Astrocyte (in vitro differentiated cells and primary cell): ENCODE results near the gene GRIP1. TPM values are rescaled to one million over a fixed set of nuclear protein-coding genes. Genes with fewer than 3 reads are reported as not detected.

ENCODE experiments used
- DNase-seq: peaks from one replicate; pipeline ENCODE4 v3.0.0-alpha.2; 2010; ENCODE audit warnings: low read depth
- FAIRE-seq: peaks from 2 replicates; lab custom pipeline; 2011; peaks lifted over from hg19 to GRCh38; lab: Jason Lieb, UNC
- H2AFZ ChIP-seq: 2 replicates; pipeline ENCODE4 v1.6.0; 2012; ENCODE audit warnings: low read depth, low read length, inconsistent platforms
- H3K27ac ChIP-seq: 2 replicates; pipeline ENCODE4 v1.5.1; 2011; ENCODE audit warnings: low read depth, low read length, inconsistent platforms
- H3K27me3 ChIP-seq: 2 replicates; pipeline ENCODE4 v1.6.0; 2011; ENCODE audit warnings: low read length, inconsistent platforms; ENCODE audit not compliant: insufficient read depth
- H3K36me3 ChIP-seq: 2 replicates; pipeline ENCODE4 v1.5.1; 2011; ENCODE audit warnings: low read length, inconsistent platforms; ENCODE audit not compliant: insufficient read depth
- H3K4me1 ChIP-seq: 2 replicates; pipeline ENCODE4 v1.5.1; 2011; ENCODE audit warnings: low read length, inconsistent platforms; ENCODE audit not compliant: insufficient read depth
- H3K4me2 ChIP-seq: 2 replicates; pipeline ENCODE4 v1.6.0; 2012; ENCODE audit warnings: low read length, inconsistent platforms
- H3K4me3 ChIP-seq: 2 replicates; pipeline ENCODE4 v1.5.1; 2011; ENCODE audit warnings: low read depth, mild to moderate bottlenecking, low read length, inconsistent platforms; ENCODE audit not compliant: insufficient read depth
- H3K79me2 ChIP-seq: 2 replicates; pipeline ENCODE4 v1.6.0; 2012; ENCODE audit warnings: mild to moderate bottlenecking, low read length, inconsistent platforms; ENCODE audit not compliant: insufficient read depth
- H3K9ac ChIP-seq: 2 replicates; pipeline ENCODE4 v1.6.0; 2012; ENCODE audit warnings: mild to moderate bottlenecking, low read length, inconsistent platforms
- H3K9me3 ChIP-seq: 2 replicates; pipeline ENCODE4 v1.5.1; 2012; ENCODE audit warnings: low read depth, mild to moderate bottlenecking, low read length, inconsistent platforms; ENCODE audit not compliant: insufficient read depth
- H4K20me1 ChIP-seq: 2 replicates; pipeline ENCODE4 v1.6.0; 2012; ENCODE audit warnings: low read length, inconsistent platforms; ENCODE audit not compliant: insufficient read depth
- H3K27ac Mint-ChIP-seq: one replicate; pipeline ENCODE4 v1.8.0; 2021; ENCODE audit warnings: mild to moderate bottlenecking, mixed read lengths; ENCODE audit not compliant: unreplicated experiment
- H3K27me3 Mint-ChIP-seq: one replicate; pipeline ENCODE4 v1.8.0; 2021; ENCODE audit warnings: low read depth, mixed read lengths; ENCODE audit not compliant: unreplicated experiment
- H3K36me3 Mint-ChIP-seq: one replicate; pipeline ENCODE4 v1.8.0; 2021; ENCODE audit warnings: low read depth, mixed read lengths; ENCODE audit not compliant: unreplicated experiment
- H3K4me1 Mint-ChIP-seq: one replicate; pipeline ENCODE4 v1.8.0; 2021; ENCODE audit warnings: low read depth, mixed read lengths; ENCODE audit not compliant: unreplicated experiment
- H3K4me3 Mint-ChIP-seq: one replicate; pipeline ENCODE4 v1.8.0; 2021; ENCODE audit warnings: mild to moderate bottlenecking, moderate library complexity, mixed read lengths; ENCODE audit not compliant: unreplicated experiment
- H3K9me3 Mint-ChIP-seq: one replicate; pipeline ENCODE4 v1.8.0; 2021; ENCODE audit warnings: mild to moderate bottlenecking, mixed read lengths; ENCODE audit not compliant: unreplicated experiment
- EZH2 ChIP-seq: IDR thresholded peaks from 2 replicates; pipeline ENCODE4 v1.6.1; 2012; ENCODE audit warnings: mild to moderate bottlenecking, low read length, inconsistent platforms; ENCODE audit not compliant: insufficient read depth
- total RNA-seq: library from RNA; stranded (reverse); gene quantifications from 2 replicates; pipeline ENCODE4 v1.2.1, GENCODE V29; 2021
- TF ChIP-seq, protein P1 (sequence below): IDR thresholded peaks from 2 replicates; pipeline ENCODE4 v1.5.1; 2011; ENCODE audit warnings: low read depth, mild to moderate bottlenecking, inconsistent platforms, low read length, moderate library complexity; ENCODE audit not compliant: insufficient read depth

The GRIP1 gene
- total RNA-seq, 1 donor from 2014 or later: 16.7 TPM

DNA sequence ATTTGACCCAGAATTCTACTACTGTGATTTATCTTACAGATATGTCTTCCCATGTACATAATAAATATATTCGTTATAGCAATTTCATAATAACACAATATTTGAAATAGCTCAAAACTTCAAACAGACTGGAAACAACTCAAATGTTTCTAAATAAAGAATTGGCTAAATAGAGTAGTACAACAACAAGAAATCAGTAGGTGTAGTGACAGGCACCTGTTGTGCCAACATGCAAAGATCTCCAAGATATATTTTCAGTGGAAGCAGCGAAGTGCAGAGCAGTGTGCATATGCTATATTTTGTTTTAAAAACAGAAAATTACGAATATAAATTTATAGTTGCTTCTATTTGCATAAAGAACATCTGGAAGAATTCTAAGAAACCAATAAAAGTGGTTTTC, 60.9 kb downstream of the GRIP1 start:
- Histone ChIP-seq H3K79me2 (no peaks in the 10 kb centered on the region), H4K20me1 (no peaks in the 10 kb centered on the region), H3K27ac (no peak overlapping the region), H2AFZ (no peak overlapping the region), H3K4me3 (no peak overlapping the region), H3K4me2 (no peak overlapping the region), H3K27me3 (no peaks in the 10 kb centered on the region), H3K36me3 (no peaks in the 10 kb centered on the region), H3K4me1 (no peaks in the 10 kb centered on the region), H3K9ac (no peak overlapping the region), H3K9me3 (no peaks in the 10 kb centered on the region)
- no peaks in the 10 kb centered on the region for H3K36me3 Mint-ChIP-seq
- no peaks in the 10 kb centered on the region for H3K9me3 Mint-ChIP-seq
- no peak overlapping the region for H3K4me3 Mint-ChIP-seq
- H3K27me3 Mint-ChIP-seq: no peaks in the 10 kb centered on the region
- H3K4me1 Mint-ChIP-seq: peaks cover 23% of the 10 kb centered on the region
- FAIRE-seq (no peak), DNase-seq (no peak)
- no peak for TF ChIP-seq EZH2
- TF ChIP-seq, protein P1, sequence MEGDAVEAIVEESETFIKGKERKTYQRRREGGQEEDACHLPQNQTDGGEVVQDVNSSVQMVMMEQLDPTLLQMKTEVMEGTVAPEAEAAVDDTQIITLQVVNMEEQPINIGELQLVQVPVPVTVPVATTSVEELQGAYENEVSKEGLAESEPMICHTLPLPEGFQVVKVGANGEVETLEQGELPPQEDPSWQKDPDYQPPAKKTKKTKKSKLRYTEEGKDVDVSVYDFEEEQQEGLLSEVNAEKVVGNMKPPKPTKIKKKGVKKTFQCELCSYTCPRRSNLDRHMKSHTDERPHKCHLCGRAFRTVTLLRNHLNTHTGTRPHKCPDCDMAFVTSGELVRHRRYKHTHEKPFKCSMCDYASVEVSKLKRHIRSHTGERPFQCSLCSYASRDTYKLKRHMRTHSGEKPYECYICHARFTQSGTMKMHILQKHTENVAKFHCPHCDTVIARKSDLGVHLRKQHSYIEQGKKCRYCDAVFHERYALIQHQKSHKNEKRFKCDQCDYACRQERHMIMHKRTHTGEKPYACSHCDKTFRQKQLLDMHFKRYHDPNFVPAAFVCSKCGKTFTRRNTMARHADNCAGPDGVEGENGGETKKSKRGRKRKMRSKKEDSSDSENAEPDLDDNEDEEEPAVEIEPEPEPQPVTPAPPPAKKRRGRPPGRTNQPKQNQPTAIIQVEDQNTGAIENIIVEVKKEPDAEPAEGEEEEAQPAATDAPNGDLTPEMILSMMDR: no peak
- no peak overlapping the region for H3K27ac Mint-ChIP-seq

DNA sequence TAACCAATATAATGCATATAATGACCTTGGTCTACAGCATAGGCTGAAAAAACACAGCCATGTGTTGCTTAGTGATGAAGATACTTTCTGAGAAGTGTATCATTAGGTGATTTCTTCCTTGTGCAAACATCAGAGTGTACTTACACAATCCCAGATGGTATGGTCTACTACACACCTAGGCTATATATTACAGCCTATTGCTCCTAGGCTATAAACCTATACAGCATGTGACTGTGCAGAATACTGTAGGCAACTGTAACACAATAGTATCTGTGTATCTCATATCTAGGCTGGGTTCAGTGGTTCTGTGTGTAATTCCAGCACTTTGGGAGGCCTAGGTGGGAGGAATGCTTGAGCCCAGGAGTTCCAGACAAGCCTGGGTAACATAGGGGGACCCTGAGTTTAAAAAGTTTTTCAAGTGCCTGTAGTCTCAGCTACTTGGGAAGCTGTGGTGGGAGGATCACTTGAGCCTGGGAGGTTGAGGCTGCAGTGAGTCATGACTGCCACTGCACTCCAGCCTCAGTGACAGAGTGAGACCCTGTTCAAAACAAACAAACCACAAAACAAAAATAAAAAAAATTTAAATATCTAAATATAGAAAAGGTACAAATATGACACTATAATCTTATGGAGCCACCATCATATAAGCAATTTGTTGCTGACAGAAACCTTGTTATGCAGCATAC, 66.6 kb downstream of the GRIP1 start:
- Histone ChIP-seq H4K20me1 (no peaks in the 10 kb centered on the region), H3K27me3 (no peaks in the 10 kb centered on the region), H3K36me3 (no peaks in the 10 kb centered on the region), H3K4me3 (no peak overlapping the region), H3K27ac (no peak overlapping the region), H3K4me1 (no peaks in the 10 kb centered on the region), H3K4me2 (no peak overlapping the region), H3K9ac (no peak overlapping the region), H3K9me3 (no peaks in the 10 kb centered on the region), H3K79me2 (no peaks in the 10 kb centered on the region), H2AFZ (no peak overlapping the region)
- TF ChIP-seq EZH2: no peak
- TF ChIP-seq, protein P1: no peak
- no peaks in the 10 kb centered on the region for H3K27me3 Mint-ChIP-seq
- no peak for DNase-seq
- H3K4me1 Mint-ChIP-seq: peaks cover 11% of the 10 kb centered on the region
- H3K36me3 Mint-ChIP-seq: no peaks in the 10 kb centered on the region
- H3K4me3 Mint-ChIP-seq: no peak overlapping the region
- no peaks in the 10 kb centered on the region for H3K9me3 Mint-ChIP-seq
- no peak overlapping the region for H3K27ac Mint-ChIP-seq
- no peak for FAIRE-seq

DNA sequence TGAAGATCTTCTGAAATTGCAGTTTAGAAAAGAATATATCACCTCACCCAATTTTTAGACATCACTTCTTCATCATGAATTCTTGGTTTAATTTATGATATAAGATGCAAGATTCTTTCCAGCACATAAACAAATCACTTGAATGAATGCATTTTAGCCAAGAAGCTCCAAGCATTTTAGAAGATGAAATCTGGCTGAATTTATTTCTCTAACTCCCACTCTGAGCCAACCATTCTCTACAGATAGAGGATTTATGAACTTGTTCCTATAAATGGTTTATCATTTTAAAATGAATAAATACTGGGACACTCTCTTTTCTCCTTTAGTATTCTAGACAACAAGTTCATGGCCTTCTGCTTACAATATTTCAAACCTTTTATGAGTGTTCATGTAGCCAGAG, 71.7 kb downstream of the GRIP1 start:
- Histone ChIP-seq H3K79me2 (no peaks in the 10 kb centered on the region), H3K4me3 (no peak overlapping the region), H3K4me2 (no peak overlapping the region), H4K20me1 (no peaks in the 10 kb centered on the region), H3K27ac (no peak overlapping the region), H3K9ac (no peak overlapping the region), H3K9me3 (no peaks in the 10 kb centered on the region), H3K27me3 (no peaks in the 10 kb centered on the region), H3K36me3 (no peaks in the 10 kb centered on the region), H3K4me1 (no peaks in the 10 kb centered on the region), H2AFZ (no peak overlapping the region)
- H3K9me3 Mint-ChIP-seq: no peaks in the 10 kb centered on the region
- no peak overlapping the region for H3K4me3 Mint-ChIP-seq
- no peak for FAIRE-seq
- no peaks in the 10 kb centered on the region for H3K36me3 Mint-ChIP-seq
- TF ChIP-seq, protein P1: no peak
- no peak for TF ChIP-seq EZH2
- H3K4me1 Mint-ChIP-seq: no peaks in the 10 kb centered on the region
- no peak overlapping the region for H3K27ac Mint-ChIP-seq
- DNase-seq: no peak
- H3K27me3 Mint-ChIP-seq: no peaks in the 10 kb centered on the region
